IPS-18a (cell line): ENCODE measurements around the gene CRNKL1.

Experiments
- H3K27ac ChIP-seq: one replicate; pipeline ENCODE4 v1.5.1; 2013; ENCODE audit warnings: low read length
- H3K27me3 ChIP-seq: one replicate; pipeline ENCODE4 v1.6.1; 2013; ENCODE audit warnings: mild to moderate bottlenecking, low read length; ENCODE audit not compliant: control insufficient read depth, insufficient read depth
- H3K36me3 ChIP-seq: one replicate; pipeline ENCODE4 v1.6.1; 2013; ENCODE audit warnings: low read depth, low read length; ENCODE audit not compliant: control insufficient read depth
- H3K4me1 ChIP-seq: one replicate; pipeline ENCODE4 v1.6.1; 2013; ENCODE audit warnings: low read depth, low read length; ENCODE audit not compliant: control insufficient read depth
- H3K4me3 ChIP-seq: one replicate; pipeline ENCODE4 v1.5.1; 2013; ENCODE audit warnings: low read length
- H3K9ac ChIP-seq: one replicate; pipeline ENCODE4 v1.6.1; 2013; ENCODE audit warnings: mild to moderate bottlenecking, low read length, moderate library complexity
- H3K9me3 ChIP-seq: one replicate; pipeline ENCODE4 v1.6.1; 2013; ENCODE audit warnings: low read depth, low read length; ENCODE audit not compliant: control insufficient read depth

CRNKL1 gene

GRCh38 chr20:19991854-19992253 is 60.4 kb downstream of the CRNKL1 start:
- H3K27ac ChIP-seq = no peak overlapping the region
- H3K9ac ChIP-seq = no peak overlapping the region
- H3K4me1 ChIP-seq = peaks cover 4% of the 10 kb centered on the region
- no peak overlapping the region for H3K4me3 ChIP-seq
- H3K27me3 ChIP-seq = no peaks in the 10 kb centered on the region
- no peaks in the 10 kb centered on the region for H3K36me3 ChIP-seq
- H3K9me3 ChIP-seq = no peaks in the 10 kb centered on the region

GRCh38 chr20:19991308-19991707 is 61.0 kb downstream of the CRNKL1 start:
- no peak overlapping the region for H3K4me3 ChIP-seq
- H3K4me1 ChIP-seq = peaks cover 4% of the 10 kb centered on the region
- H3K36me3 ChIP-seq = no peaks in the 10 kb centered on the region
- no peaks in the 10 kb centered on the region for H3K27me3 ChIP-seq
- no peaks in the 10 kb centered on the region for H3K9me3 ChIP-seq
- H3K27ac ChIP-seq = no peak overlapping the region
- no peak overlapping the region for H3K9ac ChIP-seq

GRCh38 chr20:19990850-19991249 is 61.4 kb downstream of the CRNKL1 start:
- H3K4me3 ChIP-seq = no peak overlapping the region
- H3K9me3 ChIP-seq = no peaks in the 10 kb centered on the region
- H3K27me3 ChIP-seq = no peaks in the 10 kb centered on the region
- H3K9ac ChIP-seq = no peak overlapping the region
- no peaks in the 10 kb centered on the region for H3K36me3 ChIP-seq
- no peak overlapping the region for H3K27ac ChIP-seq
- H3K4me1 ChIP-seq = peaks cover 4% of the 10 kb centered on the region

- H3K9me3 ChIP-seq = no peaks in the 10 kb centered on the region
- H3K36me3 ChIP-seq = no peaks in the 10 kb centered on the region
- H3K4me3 ChIP-seq = no peak overlapping the region
- no peaks in the 10 kb centered on the region for H3K27me3 ChIP-seq
- H3K27ac ChIP-seq = no peak overlapping the region
- no peaks in the 10 kb centered on the region for H3K4me1 ChIP-seq
- H3K9ac ChIP-seq = no peak overlapping the region
Observed at GRCh38 chr20:19987046-19987445, 65.2 kb downstream of the CRNKL1 start.

GRCh38 chr20:19986419-19986818 is 65.8 kb downstream of the CRNKL1 start:
- Histone ChIP-seq H3K4me3 (no peak overlapping the region), H3K9me3 (no peaks in the 10 kb centered on the region), H3K36me3 (no peaks in the 10 kb centered on the region), H3K4me1 (no peaks in the 10 kb centered on the region), H3K27ac (no peak overlapping the region), H3K9ac (no peak overlapping the region), H3K27me3 (no peaks in the 10 kb centered on the region)
